Measurements from ENCODE around the gene JAM3.

The JAM3 gene

DNA sequence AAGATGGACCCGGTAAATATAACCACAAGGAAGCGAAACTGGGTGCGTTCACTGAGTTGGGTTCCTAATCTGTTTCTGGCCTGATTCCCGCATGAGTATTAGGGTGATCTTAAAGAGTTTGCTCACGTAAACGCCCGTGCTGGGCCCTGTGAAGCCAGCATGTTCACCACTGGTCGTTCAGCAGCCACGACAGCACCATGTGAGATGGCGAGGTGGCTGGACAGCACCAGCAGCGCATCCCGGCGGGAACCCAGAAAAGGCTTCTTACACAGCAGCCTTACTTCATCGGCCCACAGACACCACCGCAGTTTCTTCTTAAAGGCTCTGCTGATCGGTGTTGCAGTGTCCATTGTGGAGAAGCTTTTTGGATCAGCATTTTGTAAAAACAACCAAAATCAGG is 80.5 kb downstream of the JAM3 start:
- H3K4me3 ChIP-seq (ENCODE audit: low read depth, low read length): no peak overlapping the region
- in situ Hi-C loops (cut with HindIII; ENCODE audit: low sequenced_read_pairs): loop anchor here (5.0 kb wide), 1 partner anchor 102 kb away; no protein-coding TSS in a partner anchor
- no peak for TF ChIP-seq CTCF (IDR thresholded peaks at IDR 0.05; ENCODE audit: low read depth, low read length, missing control alignments)
- DNase-seq (ENCODE audit: low read depth): no peak

GRCh38 chr11:134150195-134150903 is 81.5 kb downstream of the JAM3 start:
- in situ Hi-C loops (cut with HindIII; ENCODE audit: low sequenced_read_pairs): no loop called here
- no peak overlapping the region for H3K4me3 ChIP-seq (ENCODE audit: low read depth, low read length)
- DNase-seq (ENCODE audit: low read depth): no peak
- no peak for TF ChIP-seq CTCF (IDR thresholded peaks at IDR 0.05; ENCODE audit: low read depth, low read length, missing control alignments)

- TF ChIP-seq CTCF (IDR thresholded peaks at IDR 0.05; ENCODE audit: low read depth, low read length, missing control alignments): no peak
- H3K4me3 ChIP-seq (ENCODE audit: low read depth, low read length): no peak overlapping the region
- DNase-seq (ENCODE audit: low read depth): no peak
- in situ Hi-C loops (cut with HindIII; ENCODE audit: low sequenced_read_pairs): no loop called here
Observed at GRCh38 chr11:134151083-134151747, 82.3 kb downstream of the JAM3 start.

DNA sequence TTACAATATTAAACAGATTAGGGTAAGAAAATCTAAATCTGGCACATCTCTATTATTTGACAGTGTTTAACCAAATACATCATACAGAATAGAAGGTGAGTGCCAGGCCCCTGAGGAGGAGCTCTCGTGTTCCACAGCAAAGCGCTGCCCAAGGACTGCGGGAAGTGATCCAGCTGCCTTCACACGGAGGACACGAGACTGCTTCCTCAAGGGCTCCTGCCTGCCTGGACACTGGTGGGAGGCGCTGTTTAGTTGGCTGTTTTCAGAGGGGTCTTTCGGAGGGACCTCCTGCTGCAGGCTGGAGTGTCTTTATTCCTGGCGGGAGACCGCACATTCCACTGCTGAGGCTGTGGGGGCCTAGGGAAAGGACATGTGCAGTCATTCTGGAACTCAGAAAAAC is 83.8 kb downstream of the JAM3 start:
- H3K4me3 ChIP-seq (ENCODE audit: low read depth, low read length): no peak overlapping the region
- DNase-seq (ENCODE audit: low read depth): no peak
- no peak for TF ChIP-seq CTCF (IDR thresholded peaks at IDR 0.05; ENCODE audit: low read depth, low read length, missing control alignments)
- in situ Hi-C loops (cut with HindIII; ENCODE audit: low sequenced_read_pairs): no loop called here

DNA sequence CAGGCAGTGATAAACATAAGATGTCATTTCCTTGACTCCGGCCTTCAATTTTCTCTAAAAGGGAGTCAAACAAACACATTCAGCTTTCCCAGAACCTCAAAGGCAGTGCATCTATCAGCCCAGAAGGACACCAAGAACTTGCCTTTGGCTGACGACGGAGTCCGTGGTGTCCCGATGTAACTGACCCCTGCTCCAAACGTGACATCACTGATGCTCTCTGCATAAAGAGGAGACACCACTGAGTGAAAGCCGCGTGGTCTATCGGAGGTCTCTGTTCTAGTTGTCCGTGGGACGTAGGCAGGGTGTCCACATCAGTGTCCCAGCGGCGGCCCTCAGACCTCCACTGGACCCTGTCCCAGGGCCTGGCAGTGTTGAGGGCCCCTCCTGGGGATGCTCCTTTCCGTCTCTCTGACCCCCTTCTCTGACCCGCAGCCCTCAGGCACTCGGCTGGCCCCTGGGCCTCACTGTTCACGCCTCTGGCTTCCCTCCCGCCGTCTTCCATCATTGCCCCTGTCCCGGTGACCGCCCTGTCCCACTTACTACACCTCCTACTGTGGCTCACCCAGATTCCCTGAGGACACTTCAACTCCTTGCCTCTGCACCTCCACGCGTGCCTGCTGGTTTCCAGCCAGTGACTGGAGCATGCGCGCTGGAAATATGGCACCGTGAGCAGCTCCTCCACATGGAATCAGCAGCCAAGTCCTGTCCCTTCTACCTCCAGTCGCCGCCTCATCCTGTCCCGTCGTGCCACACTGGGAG is 84.5 kb downstream of the JAM3 start:
- H3K4me3 ChIP-seq (ENCODE audit: low read depth, low read length): no peak overlapping the region
- TF ChIP-seq CTCF (IDR thresholded peaks at IDR 0.05; ENCODE audit: low read depth, low read length, missing control alignments): no peak
- in situ Hi-C loops (cut with HindIII; ENCODE audit: low sequenced_read_pairs): no loop called here
- no peak for DNase-seq (ENCODE audit: low read depth)

- in situ Hi-C loops (cut with HindIII; ENCODE audit: low sequenced_read_pairs): no loop called here
- TF ChIP-seq CTCF (IDR thresholded peaks at IDR 0.05; ENCODE audit: low read depth, low read length, missing control alignments): no peak
- H3K4me3 ChIP-seq (ENCODE audit: low read depth, low read length): no peak overlapping the region
- no peak for DNase-seq (ENCODE audit: low read depth)
Observed at GRCh38 chr11:134154441-134154840, 85.6 kb downstream of the JAM3 start.
